WERI-Rb-1 (cell line): ENCODE results near the gene TECRL.

Experiments
- DNase-seq: peaks from one replicate; pipeline ENCODE4 v3.0.0-alpha.2; 2020
- H3K27ac ChIP-seq: fragments of 250-450 bp; sonication (Bioruptor Pico); 2 replicates; pipeline ENCODE4 v1.5.1; 2020; ENCODE audit warnings: mild to moderate bottlenecking, moderate library complexity
- H3K27me3 ChIP-seq: fragments of 250-450 bp; sonication (Bioruptor Pico); 2 replicates; pipeline ENCODE4 v1.5.1; 2021; ENCODE audit warnings: mild to moderate bottlenecking, low read depth, moderate library complexity; ENCODE audit not compliant: insufficient read depth, severe bottlenecking
- H3K36me3 ChIP-seq: fragments of 250-450 bp; sonication (Bioruptor Pico); 2 replicates; pipeline ENCODE4 v1.5.1; 2020; ENCODE audit warnings: mild to moderate bottlenecking, moderate library complexity
- H3K4me3 ChIP-seq: 2 replicates; pipeline ENCODE4 v1.5.1; 2011; ENCODE audit warnings: low read depth, mild to moderate bottlenecking, control low read depth, low read length
- H3K9me3 ChIP-seq: fragments of 250-450 bp; sonication (Bioruptor Pico); 2 replicates; pipeline ENCODE4 v1.5.1; 2021; ENCODE audit warnings: mild to moderate bottlenecking, moderate library complexity; ENCODE audit not compliant: severe bottlenecking
- TF ChIP-seq, protein P1 (sequence below): IDR thresholded peaks from 2 replicates; pipeline ENCODE4 v1.5.1; 2011; ENCODE audit warnings: low read depth, mild to moderate bottlenecking, control low read depth, inconsistent platforms, low read length

The TECRL gene

DNA sequence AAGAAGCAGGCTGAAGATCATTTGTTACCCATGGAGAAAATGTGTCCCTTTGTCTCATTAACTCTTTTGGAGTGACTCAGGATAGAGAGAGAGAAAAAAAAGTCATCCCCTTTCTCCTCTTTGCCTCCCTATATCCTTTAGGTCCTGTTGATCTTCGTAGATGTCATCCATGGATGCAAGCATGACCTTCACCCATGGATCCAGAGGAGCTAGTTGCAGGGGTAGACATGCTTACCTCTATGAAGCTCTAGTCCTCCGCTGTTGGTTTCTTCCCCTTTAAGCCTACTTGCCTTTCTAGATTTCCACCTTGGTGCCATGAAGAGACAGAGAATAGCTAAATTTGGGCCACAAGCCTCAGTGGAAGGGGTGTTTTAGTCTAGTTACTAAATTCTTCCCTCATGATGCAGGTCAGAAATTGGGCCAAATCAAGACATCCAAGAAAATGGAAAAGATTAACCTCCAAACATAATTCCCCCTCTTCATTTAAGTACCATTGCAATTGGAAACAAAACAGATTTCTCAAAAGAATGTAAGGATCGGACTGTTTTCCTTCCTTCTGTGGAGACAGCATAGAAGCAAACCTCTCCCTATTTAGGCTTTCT, 178.4 kb downstream of the TECRL start:
- no peak for DNase-seq
- TF ChIP-seq, protein P1, sequence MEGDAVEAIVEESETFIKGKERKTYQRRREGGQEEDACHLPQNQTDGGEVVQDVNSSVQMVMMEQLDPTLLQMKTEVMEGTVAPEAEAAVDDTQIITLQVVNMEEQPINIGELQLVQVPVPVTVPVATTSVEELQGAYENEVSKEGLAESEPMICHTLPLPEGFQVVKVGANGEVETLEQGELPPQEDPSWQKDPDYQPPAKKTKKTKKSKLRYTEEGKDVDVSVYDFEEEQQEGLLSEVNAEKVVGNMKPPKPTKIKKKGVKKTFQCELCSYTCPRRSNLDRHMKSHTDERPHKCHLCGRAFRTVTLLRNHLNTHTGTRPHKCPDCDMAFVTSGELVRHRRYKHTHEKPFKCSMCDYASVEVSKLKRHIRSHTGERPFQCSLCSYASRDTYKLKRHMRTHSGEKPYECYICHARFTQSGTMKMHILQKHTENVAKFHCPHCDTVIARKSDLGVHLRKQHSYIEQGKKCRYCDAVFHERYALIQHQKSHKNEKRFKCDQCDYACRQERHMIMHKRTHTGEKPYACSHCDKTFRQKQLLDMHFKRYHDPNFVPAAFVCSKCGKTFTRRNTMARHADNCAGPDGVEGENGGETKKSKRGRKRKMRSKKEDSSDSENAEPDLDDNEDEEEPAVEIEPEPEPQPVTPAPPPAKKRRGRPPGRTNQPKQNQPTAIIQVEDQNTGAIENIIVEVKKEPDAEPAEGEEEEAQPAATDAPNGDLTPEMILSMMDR, result no peak
- H3K27ac ChIP-seq, result no peak overlapping the region
- no peaks in the 10 kb centered on the region for H3K36me3 ChIP-seq
- H3K9me3 ChIP-seq, result peaks cover 12% of the 10 kb centered on the region
- H3K4me3 ChIP-seq, result no peak overlapping the region
- H3K27me3 ChIP-seq, result no peaks in the 10 kb centered on the region
